SK-N-SH (cell line): Measurements from ENCODE around the gene DAB2IP. TPM values are rescaled to one million over a fixed set of nuclear protein-coding genes. Genes with fewer than 3 reads are reported as not detected.

Experiments
- CTCF ChIA-PET: fragments of 300-600, 350-600 bp; formaldehyde crosslinking; extraction: SDS; loops from one replicate; lab custom pipeline; 2021; lab: Yijun Ruan, JAX
- POLR2A ChIA-PET: fragments of 350-600 bp; sonication (Branson Sonifier 250); formaldehyde crosslinking; extraction: SDS; loops from one replicate; lab custom pipeline; 2020; ENCODE audit warnings: antibody characterized with exemption, inconsistent platforms; lab: Yijun Ruan, JAX
- DNase-seq: peaks from one replicate; pipeline ENCODE4 v3.0.0; 2012
- H2AFZ ChIP-seq: fragments of 200-600 bp; sonication (generic); 2 replicates; pipeline ENCODE4 v1.8.1; 2016; ENCODE audit warnings: antibody characterized with exemption, mild to moderate bottlenecking, low read depth
- H3F3A ChIP-seq: fragments of 200-600 bp; sonication (generic); replicated peaks from 2 replicates; pipeline ENCODE3; 2016; ENCODE audit warnings: antibody characterized with exemption, mild to moderate bottlenecking; ENCODE audit not compliant: insufficient read depth
- H3K27ac ChIP-seq, 2 experiments: fragments of 200-500 bp in 1 of 2; fragments of 200-600 bp in 1 of 2; sonication (Bioruptor generic) in 1 of 2; sonication (generic), shearing (Covaris generic) in 1 of 2; 2 replicates each; pipeline versions ENCODE4 v1.5.1 to v1.6.1; 2014 to 2016; ENCODE audit warnings: low read depth in 2 of 2, inconsistent platforms in 1 of 2, low read length in 1 of 2, mild to moderate bottlenecking in 1 of 2, mixed read lengths in 1 of 2
- H3K27me3 ChIP-seq: fragments of 200-600 bp; sonication (generic), shearing (Covaris generic); 2 replicates; pipeline ENCODE4 v1.6.1; 2016; ENCODE audit warnings: mixed run types; ENCODE audit not compliant: insufficient read depth
- H3K36me3 ChIP-seq, 2 experiments: fragments of 200-500 bp in 1 of 2; fragments of 200-600 bp in 1 of 2; sonication (Bioruptor generic) in 1 of 2; sonication (generic) in 1 of 2; replicated peaks in 1 of 2; 2 replicates each; pipeline versions ENCODE3 to v1.5.1; 2014 to 2016; ENCODE audit warnings: low read length in 1 of 2, mild to moderate bottlenecking in 1 of 2; ENCODE audit not compliant: insufficient read depth in 2 of 2, control insufficient read depth in 1 of 2
- H3K4me1 ChIP-seq, 2 experiments: fragments of 200-500 bp in 1 of 2; fragments of 200-600 bp in 1 of 2; sonication (Bioruptor generic) in 1 of 2; sonication (generic), shearing (Covaris generic) in 1 of 2; 2 replicates each; pipeline versions ENCODE4 v1.5.1 to v1.6.1; 2014 to 2016; ENCODE audit warnings: low read depth in 1 of 2, low read length in 1 of 2, mixed run types in 1 of 2; ENCODE audit not compliant: insufficient read depth in 2 of 2, control insufficient read depth in 1 of 2
- H3K4me2 ChIP-seq: fragments of 200-600 bp; sonication (generic), shearing (Covaris generic); 2 replicates; pipeline ENCODE4 v1.6.1; 2017; ENCODE audit warnings: mixed run types
- H3K4me3 ChIP-seq, 2 experiments: fragments of 200-500 bp in 1 of 2; fragments of 200-600 bp in 1 of 2; sonication (Bioruptor generic) in 1 of 2; sonication (generic), shearing (Covaris generic) in 1 of 2; 2 replicates each; pipeline versions ENCODE4 v1.5.1 to v1.8.1; 2014 to 2016; ENCODE audit warnings: low read depth in 2 of 2, inconsistent platforms in 1 of 2, low read length in 1 of 2, mild to moderate bottlenecking in 1 of 2, mixed read lengths in 1 of 2, moderate library complexity in 1 of 2
- H3K79me2 ChIP-seq: fragments of 200-600 bp; sonication (generic); 2 replicates; pipeline ENCODE4 v1.8.1; 2017; ENCODE audit warnings: mild to moderate bottlenecking; ENCODE audit not compliant: insufficient read depth
- H3K9ac ChIP-seq: fragments of 200-600 bp; sonication (generic); 2 replicates; pipeline ENCODE4 v1.6.1; 2017; ENCODE audit warnings: mixed run types
- H3K9me2 ChIP-seq: fragments of 200-600 bp; sonication (generic); 2 replicates; pipeline ENCODE4 v1.6.1; 2017; ENCODE audit warnings: mixed run types
- H3K9me3 ChIP-seq: fragments of 200-600 bp; sonication (generic); 2 replicates; pipeline ENCODE4 v1.6.1; 2017; ENCODE audit warnings: mixed run types, mild to moderate bottlenecking, moderate library complexity
- H4K20me1 ChIP-seq: fragments of 200-600 bp; sonication (generic); 2 replicates; pipeline ENCODE4 v1.6.1; 2017; ENCODE audit warnings: mild to moderate bottlenecking, mixed run types; ENCODE audit not compliant: insufficient read depth
- EP300 ChIP-seq, 2 experiments: IDR thresholded peaks; 2 replicates each; pipeline versions ENCODE4 v1.4.0 to v1.6.1; 2012; ENCODE audit warnings: borderline replicate concordance in 1 of 2, low read depth in 1 of 2, low read length in 1 of 2
- EZH2phosphoT487 ChIP-seq: fragments of 200-600 bp; sonication (generic); IDR thresholded peaks from 2 replicates; pipeline ENCODE4 v1.6.1; 2017; ENCODE audit warnings: low read depth, mixed run types, mild to moderate bottlenecking, antibody characterized with exemption, moderate library complexity, borderline replicate concordance
- GABPA ChIP-seq: IDR thresholded peaks from 2 replicates; pipeline ENCODE4 v1.4.0; 2012; ENCODE audit warnings: low read depth, mild to moderate bottlenecking
- NFIC ChIP-seq: IDR thresholded peaks from 2 replicates; pipeline ENCODE4 v1.4.0; 2012; ENCODE audit warnings: borderline replicate concordance
- RCOR1 ChIP-seq: fragments of 150-350 bp; IDR thresholded peaks from 2 replicates; pipeline ENCODE4 v1.6.1; 2017; ENCODE audit warnings: antibody characterized with exemption, low read length
- REST ChIP-seq: IDR thresholded peaks from 2 replicates; pipeline ENCODE4 v1.6.1; 2012; ENCODE audit warnings: mild to moderate bottlenecking, low read depth, low read length, moderate library complexity
- RFX5 ChIP-seq: IDR thresholded peaks from 2 replicates; pipeline ENCODE4 v1.6.1; 2012; ENCODE audit warnings: mild to moderate bottlenecking, improper control_type of control experiment, low read length
- RXRA ChIP-seq: IDR thresholded peaks from 2 replicates; pipeline ENCODE4 v1.4.0; 2012; ENCODE audit warnings: low read depth, mild to moderate bottlenecking, borderline replicate concordance
- USF1 ChIP-seq: IDR thresholded peaks from 2 replicates; pipeline ENCODE4 v1.4.0; 2012; ENCODE audit warnings: low read depth, borderline replicate concordance
- USF2 ChIP-seq: fragments of 150-350 bp; IDR thresholded peaks from 2 replicates; pipeline ENCODE4 v1.6.1; 2017; ENCODE audit warnings: antibody characterized with exemption, low read length, low read depth, borderline replicate concordance
- YY1 ChIP-seq: IDR thresholded peaks from 2 replicates; pipeline ENCODE4 v1.4.0; 2012; ENCODE audit warnings: low read depth, mild to moderate bottlenecking
- WGBS: methylation state at CpG from one replicate; pipeline ENCODE4 v1.1.6; 2017; ENCODE audit warnings: low lambda C conversion rate; 5-methylcytosine and 5-hydroxymethylcytosine counted together
- polyA plus RNA-seq, 3 experiments: library from polyadenylated mRNA; depleted of rRNA; stranded (reverse); fragments of >200 nt; gene quantifications; 2 replicates each; pipeline ENCODE4 v1.2.3, GENCODE V29; 2012
- TF ChIP-seq, protein P1 (sequence below): fragments of 200-600 bp; sonication (generic); IDR thresholded peaks from 2 replicates; pipeline ENCODE4 v1.6.1; 2017; ENCODE audit warnings: antibody characterized with exemption, mild to moderate bottlenecking, moderate library complexity
- TF ChIP-seq, protein P2 (sequence below): IDR thresholded peaks from 2 replicates; pipeline ENCODE4; 2012

Gene DAB2IP
- polyA plus RNA-seq, 1 of the 3 experiments (the other 2 are of a cell fraction), result 21.4 TPM

GRCh38 chr9:121768416-121769015 lies 117.1 kb downstream of the DAB2IP start:
- POLR2A ChIA-PET, result no interaction called here
- Histone ChIP-seq H3K27ac (peak overlapping the region in 1 of 2 experiments; percentile 32; a peak in 1 of 4 replicates), H3K27me3 (no peaks in the 10 kb centered on the region), H3K9ac (no peak overlapping the region), H3K9me3 (no peaks in the 10 kb centered on the region), H3K79me2 (peaks cover 5% of the 10 kb centered on the region; the same call in 1 of the 2 replicates)
- TF ChIP-seq RFX5, result no peak
- no peak for TF ChIP-seq EP300 (IDR thresholded peaks at IDR 0.05; ENCODE audit: borderline replicate concordance in 1 of 2, low read depth in 1 of 2, low read length in 1 of 2)
- TF ChIP-seq, protein P1, sequence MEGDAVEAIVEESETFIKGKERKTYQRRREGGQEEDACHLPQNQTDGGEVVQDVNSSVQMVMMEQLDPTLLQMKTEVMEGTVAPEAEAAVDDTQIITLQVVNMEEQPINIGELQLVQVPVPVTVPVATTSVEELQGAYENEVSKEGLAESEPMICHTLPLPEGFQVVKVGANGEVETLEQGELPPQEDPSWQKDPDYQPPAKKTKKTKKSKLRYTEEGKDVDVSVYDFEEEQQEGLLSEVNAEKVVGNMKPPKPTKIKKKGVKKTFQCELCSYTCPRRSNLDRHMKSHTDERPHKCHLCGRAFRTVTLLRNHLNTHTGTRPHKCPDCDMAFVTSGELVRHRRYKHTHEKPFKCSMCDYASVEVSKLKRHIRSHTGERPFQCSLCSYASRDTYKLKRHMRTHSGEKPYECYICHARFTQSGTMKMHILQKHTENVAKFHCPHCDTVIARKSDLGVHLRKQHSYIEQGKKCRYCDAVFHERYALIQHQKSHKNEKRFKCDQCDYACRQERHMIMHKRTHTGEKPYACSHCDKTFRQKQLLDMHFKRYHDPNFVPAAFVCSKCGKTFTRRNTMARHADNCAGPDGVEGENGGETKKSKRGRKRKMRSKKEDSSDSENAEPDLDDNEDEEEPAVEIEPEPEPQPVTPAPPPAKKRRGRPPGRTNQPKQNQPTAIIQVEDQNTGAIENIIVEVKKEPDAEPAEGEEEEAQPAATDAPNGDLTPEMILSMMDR, result no peak
- TF ChIP-seq GABPA, result no peak
- TF ChIP-seq USF1, result no peak
- TF ChIP-seq YY1, result no peak
- TF ChIP-seq RCOR1, result no peak
- TF ChIP-seq, protein P2, sequence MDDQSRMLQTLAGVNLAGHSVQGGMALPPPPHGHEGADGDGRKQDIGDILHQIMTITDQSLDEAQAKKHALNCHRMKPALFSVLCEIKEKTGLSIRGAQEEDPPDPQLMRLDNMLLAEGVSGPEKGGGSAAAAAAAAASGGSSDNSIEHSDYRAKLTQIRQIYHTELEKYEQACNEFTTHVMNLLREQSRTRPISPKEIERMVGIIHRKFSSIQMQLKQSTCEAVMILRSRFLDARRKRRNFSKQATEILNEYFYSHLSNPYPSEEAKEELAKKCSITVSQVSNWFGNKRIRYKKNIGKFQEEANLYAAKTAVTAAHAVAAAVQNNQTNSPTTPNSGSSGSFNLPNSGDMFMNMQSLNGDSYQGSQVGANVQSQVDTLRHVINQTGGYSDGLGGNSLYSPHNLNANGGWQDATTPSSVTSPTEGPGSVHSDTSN, result no peak
- no peak for TF ChIP-seq NFIC
- TF ChIP-seq, all 33 proteins: peak for 0
- Histone ChIP-seq H2AFZ (no peak overlapping the region), H3K4me2 (no peak overlapping the region), H4K20me1 (no peaks in the 10 kb centered on the region), H3K4me3 (no peak overlapping the region), H3F3A (peaks cover 18% of the 10 kb centered on the region), H3K4me1 (peaks cover 8 to 42% of the 10 kb centered on the region in 2 experiments; a peak in 3 of 4 replicates), H3K36me3 (peaks cover 26 to 46% of the 10 kb centered on the region in 2 experiments), H3K9me2 (no peaks in the 10 kb centered on the region)
- DNase-seq, result no peak
- CTCF ChIA-PET, result no interaction called here
- WGBS, result 93% methylated on average over 6 of the region's 15 CpGs

DNA sequence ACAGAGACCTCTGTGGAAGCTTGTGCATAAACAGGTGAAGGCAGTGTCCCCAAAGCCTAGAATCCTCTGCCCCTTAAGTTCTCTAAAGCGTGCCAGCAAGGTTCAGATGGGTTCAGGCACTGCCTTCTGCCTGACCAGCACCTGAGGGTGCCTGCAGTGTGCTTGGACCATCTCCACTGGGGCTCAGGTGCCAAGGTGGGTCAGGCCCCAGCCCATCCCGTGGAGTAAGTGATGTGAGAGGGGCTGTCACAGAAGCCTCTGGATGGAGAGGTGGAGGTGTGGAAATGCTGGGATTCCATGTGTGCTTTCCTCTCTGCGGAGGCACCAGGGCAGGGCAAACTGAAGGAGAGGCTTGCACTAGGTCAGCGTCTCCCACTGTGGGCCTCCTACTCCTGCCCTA lies 118.5 kb downstream of the DAB2IP start:
- TF ChIP-seq RXRA, result no peak
- no peak for TF ChIP-seq USF1
- TF ChIP-seq, protein P2, result no peak
- no peak for TF ChIP-seq USF2
- no peak for TF ChIP-seq NFIC
- no peak for TF ChIP-seq YY1
- TF ChIP-seq REST, result no peak
- no peak for TF ChIP-seq RCOR1
- no peak for TF ChIP-seq EZH2phosphoT487
- Histone ChIP-seq H3K4me3 (no peak overlapping the region), H3K27ac (peak overlapping the region in 1 of 2 experiments; percentile 81; a peak in 2 of 4 replicates), H3K79me2 (0 out of 2 replicates have a peak, but pooled peaks cover 5% of the 10 kb centered on the region), H3F3A (peaks cover 18% of the 10 kb centered on the region), H3K27me3 (no peaks in the 10 kb centered on the region), H3K9ac (no peak overlapping the region), H2AFZ (no peak overlapping the region), H4K20me1 (no peaks in the 10 kb centered on the region), H3K4me1 (peaks cover 3 to 38% of the 10 kb centered on the region in 2 experiments; a peak in 3 of 4 replicates), H3K4me2 (no peak overlapping the region), H3K36me3 (peaks cover 26 to 53% of the 10 kb centered on the region in 2 experiments), H3K9me2 (no peaks in the 10 kb centered on the region), H3K9me3 (no peaks in the 10 kb centered on the region)
- DNase-seq, result no peak
- ChIA-PET CTCF (no interaction called here), POLR2A (no interaction called here)
- WGBS, result 92% methylated on average over 4 of the region's 4 CpGs
